Colon (tissue), 2 donors: ENCODE data around the gene PITPNM1.
"Not testable (repeated sequence)": the region's sequence is repeated elsewhere in the genome, so short reads cannot be mapped to it uniquely, and the experiment has no call there.

Source experiments
- FAIRE-seq: peaks from 2 replicates; lab custom pipeline; 2012; peaks lifted over from hg19 to GRCh38; lab: Jason Lieb, UNC
- donor health status: control.
- donor health status: control.

PITPNM1 gene

DNA sequence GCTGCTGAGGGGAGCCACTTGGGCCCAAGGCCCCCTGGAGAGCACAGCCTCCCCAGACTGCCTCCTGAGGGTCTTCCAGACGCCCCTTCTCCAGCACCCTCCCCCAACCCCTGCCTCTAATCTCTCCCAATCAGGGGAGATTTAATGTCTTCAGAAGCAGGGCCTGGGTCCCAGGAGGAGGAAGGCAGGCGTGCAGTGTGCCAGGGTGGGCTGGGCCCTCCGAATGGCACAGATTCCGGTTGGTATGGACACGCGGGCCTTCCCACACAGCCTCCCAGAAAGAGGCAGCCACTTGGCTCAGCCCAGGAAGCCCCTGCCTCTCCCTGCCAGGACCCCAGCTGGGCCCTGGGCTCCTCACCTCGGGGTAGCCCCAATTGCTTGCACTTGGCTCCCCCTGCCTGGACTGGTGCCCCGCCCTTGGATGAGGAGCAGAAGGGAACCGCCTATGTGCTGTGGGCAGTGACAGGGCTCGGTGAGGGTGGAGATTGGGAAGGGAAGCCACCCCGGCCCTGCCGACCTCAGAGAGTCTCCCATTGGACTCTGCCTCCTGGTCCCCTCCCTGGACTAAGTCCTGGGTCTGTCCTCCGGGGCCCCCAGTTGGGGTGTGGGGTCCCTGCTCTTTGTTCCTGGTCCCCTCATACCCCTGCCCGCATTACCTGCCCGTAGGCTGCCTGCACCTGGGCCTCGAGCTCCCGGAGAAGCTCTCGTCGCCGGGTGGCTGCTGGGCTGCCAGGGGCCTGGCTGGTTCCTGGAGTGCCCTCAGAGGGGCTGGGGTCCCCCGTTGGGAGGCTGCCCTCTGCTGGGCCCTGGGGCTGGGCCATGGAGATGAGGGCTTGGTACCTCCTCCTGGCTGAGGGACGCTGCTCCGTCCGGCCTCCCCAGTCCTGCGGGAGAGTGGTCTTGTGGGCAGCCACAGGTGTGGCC, 18.7 kb upstream of the PITPNM1 start:
- FAIRE-seq, result no peak

GRCh38 chr11:67522844-67523555, 17.8 kb upstream of the PITPNM1 start, which contains the start of gene CABP2:
CABP2 (minus strand) TSS chr11:67523446; CDS start chr11:67523326, 120 bp downstream.
- no peak for FAIRE-seq

DNA sequence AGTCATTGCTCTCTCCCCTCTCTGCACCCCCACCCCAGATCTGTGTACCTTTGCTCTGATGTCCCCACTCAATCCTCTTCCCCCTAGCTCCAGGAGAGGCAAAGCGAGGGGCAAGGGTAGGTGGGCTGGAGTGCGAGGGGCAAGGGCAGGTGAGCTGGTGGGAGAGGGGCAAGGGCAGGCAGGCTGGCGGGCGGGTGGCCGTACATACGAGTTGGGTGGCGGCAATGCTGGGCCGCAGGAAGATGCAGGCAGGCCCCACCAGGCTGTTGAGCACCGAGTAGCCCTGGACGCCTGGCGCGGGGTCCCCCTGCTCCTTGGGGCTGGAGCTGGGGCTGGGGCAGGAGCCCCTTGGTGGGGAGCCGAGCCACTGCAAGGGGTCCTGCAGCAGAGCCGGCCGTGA, 17.2 kb upstream of the PITPNM1 start:
- FAIRE-seq, result no peak

- no peak for FAIRE-seq
Measured at GRCh38 chr11:67521924-67522323, 16.8 kb upstream of the PITPNM1 start.

DNA sequence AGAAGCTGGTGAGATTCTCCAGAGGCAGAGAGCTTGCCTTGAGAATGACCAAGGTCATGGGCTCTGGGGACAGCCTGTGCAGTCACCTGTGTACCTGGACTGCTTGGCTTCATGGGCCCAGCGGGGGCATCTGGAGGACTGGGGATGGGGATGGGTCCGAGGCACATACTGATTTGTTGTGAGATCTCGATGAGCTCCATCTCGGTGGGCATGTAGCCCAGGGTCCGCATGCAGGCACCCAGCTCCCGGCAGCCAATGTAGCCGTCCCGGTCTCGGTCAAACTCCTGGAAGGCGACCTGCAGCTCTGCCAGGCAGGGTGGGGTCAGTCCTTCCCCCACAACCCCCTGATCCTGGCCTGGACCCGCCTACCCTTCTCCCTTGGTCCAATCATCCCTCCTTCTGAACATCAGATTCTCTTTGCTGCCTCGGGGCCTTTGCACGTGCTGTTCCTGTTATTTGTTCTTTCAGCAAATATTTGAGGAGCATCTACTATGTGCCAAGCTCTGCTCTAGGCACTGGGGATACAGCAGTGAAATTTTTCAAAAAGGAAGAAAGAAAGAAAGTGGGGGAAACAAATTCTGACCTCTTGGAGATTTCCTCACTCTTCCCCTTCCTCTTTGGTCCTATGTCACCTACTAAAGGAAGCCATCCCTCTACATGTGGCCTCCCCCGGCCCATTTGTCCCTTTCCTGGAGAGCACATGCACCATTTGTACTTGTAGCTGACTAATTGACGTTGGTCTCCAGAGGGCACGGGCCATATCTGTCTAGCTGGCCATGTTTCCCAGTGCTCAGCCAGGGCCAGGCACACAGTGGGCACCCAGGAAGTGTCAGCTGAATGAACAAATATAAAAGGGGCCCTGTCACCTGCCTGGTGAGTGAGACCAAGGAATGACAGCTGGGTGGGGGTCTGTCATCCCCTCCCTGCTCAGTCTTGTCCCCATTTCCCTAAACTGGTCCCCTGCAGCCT, 16.0 kb upstream of the PITPNM1 start:
- FAIRE-seq, result no peak

GRCh38 chr11:67519726-67520125, 14.6 kb upstream of the PITPNM1 start:
- no peak for FAIRE-seq

DNA sequence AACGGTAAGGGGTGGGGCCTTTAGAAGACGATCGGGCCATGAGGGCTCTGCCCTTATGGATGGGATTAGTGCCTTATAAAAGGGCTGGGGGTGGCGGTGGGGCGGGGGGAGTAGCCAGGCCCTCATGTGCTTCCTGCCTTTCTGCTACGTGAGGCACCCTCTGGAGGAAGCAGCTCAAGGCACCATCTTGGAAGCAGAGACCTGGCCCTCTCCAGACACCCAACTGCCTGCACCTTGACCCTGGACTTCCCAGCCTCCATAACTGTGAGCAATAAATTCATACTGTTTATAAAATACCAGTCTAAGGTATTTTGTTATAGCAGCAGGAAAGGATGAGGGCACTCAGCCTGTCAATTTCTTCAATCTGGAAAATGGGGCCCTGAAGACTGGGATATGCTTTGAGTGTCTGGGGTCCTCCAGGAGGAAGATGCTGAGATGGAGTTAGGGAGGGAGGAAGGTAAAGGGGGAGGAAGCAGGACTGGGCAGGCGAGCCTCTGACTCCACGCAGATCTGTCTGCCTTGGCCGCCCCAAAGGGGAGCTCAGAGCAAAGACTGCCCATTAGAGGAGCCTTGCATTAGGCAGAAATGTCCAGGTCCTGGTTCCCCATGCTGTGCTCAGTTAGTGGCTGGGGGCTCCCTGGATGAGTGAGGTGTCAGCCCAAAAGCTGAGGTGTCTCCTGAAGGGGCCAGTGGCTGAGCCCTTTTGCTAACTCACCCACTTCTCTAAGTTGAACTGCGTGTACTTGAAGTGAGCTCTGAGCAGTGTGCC, 12.8 kb upstream of the PITPNM1 start:
- no peak for FAIRE-seq

- FAIRE-seq, result no peak
Measured at GRCh38 chr11:67516806-67517205, 11.6 kb upstream of the PITPNM1 start.

GRCh38 chr11:67514116-67514515, 9.0 kb upstream of the PITPNM1 start:
- FAIRE-seq, result no peak

DNA sequence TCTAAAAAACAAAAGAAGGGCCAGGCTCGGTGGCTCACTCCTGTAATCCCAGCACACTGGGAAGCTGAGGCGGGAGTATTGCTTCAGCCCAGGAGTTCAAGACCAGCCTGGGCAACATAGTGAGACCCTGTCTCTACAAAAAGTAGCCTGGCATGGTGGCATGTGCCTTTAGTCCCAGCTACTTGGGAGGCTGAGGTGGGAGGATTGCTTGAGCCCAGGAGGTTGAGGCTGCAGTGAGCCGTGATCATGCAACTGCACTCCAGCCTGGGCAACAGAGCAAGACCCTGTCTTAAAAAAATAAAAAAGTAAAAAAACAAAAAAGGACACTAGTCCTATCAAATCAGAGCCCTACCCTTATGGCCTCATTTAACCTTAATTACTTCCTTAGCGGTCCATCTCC, 6.4 kb upstream of the PITPNM1 start:
- FAIRE-seq, result not testable (repeated sequence)

DNA sequence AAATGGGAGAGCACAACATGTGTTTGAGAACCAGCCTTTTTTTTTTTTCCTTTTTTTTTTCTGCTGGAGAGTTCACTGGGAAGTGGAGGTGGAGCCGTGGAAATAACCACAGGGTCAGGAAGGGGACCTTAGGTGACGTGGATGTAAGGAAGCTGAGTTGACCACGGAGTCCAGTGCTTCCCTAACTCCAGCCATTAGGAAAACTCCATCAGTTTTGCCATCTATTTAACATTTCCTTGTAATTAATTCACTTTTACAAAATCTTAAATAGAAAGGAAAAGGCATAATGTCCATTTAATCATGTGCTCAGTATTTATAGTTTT, 4.8 kb upstream of the PITPNM1 start:
- FAIRE-seq, result no peak

GRCh38 chr11:67508486-67509121, 3.4 kb upstream of the PITPNM1 start:
- no peak for FAIRE-seq

- peak; percentile 72 for FAIRE-seq
Measured at GRCh38 chr11:67507864-67508485, 2.8 kb upstream of the PITPNM1 start, which contains the start of gene CDK2AP2. CDK2AP2 (minus strand) TSS chr11:67508162; CDS start chr11:67508082, 80 bp downstream.

- FAIRE-seq, result no peak
Measured at GRCh38 chr11:67507242-67507863, 2.2 kb upstream of the PITPNM1 start.

- FAIRE-seq, result no peak
Measured at GRCh38 chr11:67506426-67507051, 1.4 kb upstream of the PITPNM1 start.

DNA sequence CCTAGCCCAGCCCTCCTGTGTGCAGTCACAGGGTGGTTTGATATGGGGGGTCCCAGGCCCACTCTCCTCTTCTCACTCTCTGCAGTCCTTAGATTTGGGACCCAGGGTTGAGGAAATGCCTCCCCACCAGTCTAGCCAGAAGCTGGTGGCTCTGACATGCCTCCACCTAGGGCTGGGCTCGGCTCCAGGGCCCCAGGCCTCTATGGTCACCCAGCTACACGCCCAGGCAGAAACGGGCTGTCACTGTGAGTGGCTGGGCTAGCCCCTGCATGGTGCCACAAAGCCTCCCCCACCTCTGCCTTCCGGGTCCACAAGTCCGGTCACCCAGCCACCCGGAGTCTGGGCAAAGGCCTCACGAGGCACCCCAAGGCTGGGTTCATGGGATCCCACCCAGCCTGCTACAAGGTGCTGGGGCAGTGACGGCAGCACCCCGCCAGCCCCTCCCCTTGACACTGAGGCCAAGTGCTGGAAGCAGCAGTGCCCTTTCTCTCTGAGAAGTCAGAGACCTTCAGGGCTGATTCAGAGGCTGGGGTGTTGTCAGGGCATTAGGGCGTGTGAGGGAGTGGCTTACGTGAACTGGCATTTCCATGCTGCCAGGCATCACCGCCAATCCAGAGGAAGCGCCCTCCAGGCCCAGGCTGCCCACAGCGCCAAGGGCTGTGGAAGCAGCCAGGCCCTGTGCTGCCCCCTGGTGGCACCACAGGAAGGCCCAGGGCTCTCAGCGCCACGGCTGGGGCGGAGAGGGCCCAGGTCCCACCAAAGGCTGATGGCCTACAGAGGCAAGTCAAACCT, 638 bp upstream of the PITPNM1 start:
- FAIRE-seq, result no peak

GRCh38 chr11:67504005-67504949, 886 bp downstream of the PITPNM1 start:
- no peak for FAIRE-seq
